ENCODE results near the gene NFATC2.

Gene NFATC2

DNA sequence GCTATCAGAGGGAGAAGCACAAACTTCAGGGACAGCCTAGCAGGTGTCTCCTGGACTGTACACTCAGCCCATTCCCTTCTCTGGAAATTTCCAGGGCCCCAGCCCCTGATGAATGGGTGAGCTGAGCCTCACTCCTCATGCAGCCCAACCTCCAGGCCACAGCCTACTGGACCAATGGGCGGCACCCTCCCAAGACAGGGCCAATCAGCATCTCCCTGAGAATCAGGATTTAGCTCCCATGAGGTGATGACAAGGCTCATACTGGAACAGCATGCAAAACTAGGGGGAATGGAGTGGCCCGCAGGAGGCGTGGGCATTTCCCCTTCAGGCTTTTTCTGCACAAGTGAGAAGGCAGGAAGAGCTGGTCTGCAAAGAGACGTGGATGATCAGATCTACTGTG, 29.0 kb downstream of the NFATC2 start:
- no peak for DNase-seq

DNA sequence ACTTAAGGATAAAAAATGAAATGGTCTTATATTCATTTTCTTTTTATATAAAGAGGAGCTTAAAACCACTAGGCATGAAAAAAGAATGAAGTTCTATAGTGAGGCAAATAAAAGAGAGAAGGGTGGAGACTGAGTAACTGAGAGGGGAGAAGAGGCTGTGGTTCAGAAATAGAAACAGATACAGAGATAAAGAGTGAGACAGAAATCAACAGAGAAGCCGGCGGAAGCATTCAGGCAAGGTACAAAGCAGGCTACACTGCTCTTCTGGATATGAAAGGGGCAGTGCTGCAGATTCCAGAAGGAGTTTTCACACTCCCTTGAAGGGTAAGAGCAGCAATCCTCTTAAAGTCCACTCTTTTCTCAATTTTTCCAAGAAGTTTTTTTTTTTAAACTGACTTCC, 29.9 kb downstream of the NFATC2 start:
- DNase-seq, result no peak

DNA sequence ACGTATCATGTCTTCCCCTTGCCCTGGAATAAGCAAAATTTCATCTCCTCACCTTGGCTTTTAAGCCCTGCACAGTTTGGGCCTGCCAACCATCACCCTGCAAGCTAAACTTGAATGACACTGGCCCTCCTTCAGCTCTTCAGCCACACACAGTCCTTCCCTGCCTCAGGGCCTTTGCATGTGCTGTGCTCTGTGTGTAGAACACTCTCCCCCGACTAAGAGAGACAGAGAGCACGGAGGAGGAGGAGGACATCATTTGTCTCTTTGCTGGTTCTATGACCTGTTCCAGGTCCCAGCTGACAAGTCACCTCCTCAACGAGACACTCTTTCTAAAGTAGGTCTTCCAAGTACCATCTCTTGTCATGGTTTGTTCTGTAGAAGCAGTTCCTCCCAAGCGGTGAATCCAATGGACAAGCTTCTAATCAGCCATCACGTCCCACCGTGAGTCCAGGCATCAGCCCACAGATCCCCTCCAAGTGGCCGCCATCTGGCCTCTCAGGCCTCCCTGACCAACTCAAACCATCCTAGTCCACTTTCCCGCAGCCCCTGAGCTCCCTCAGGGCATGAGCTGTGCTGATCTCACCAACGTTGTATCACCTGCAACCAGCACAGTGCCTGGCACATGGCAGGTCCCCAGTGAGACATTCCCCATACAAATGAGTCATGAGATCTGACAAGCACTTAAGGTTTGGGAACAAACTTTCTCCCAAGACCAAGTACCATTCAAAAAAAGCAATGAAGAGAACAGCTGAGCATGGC, 30.5 kb downstream of the NFATC2 start:
- no peak for DNase-seq

DNA sequence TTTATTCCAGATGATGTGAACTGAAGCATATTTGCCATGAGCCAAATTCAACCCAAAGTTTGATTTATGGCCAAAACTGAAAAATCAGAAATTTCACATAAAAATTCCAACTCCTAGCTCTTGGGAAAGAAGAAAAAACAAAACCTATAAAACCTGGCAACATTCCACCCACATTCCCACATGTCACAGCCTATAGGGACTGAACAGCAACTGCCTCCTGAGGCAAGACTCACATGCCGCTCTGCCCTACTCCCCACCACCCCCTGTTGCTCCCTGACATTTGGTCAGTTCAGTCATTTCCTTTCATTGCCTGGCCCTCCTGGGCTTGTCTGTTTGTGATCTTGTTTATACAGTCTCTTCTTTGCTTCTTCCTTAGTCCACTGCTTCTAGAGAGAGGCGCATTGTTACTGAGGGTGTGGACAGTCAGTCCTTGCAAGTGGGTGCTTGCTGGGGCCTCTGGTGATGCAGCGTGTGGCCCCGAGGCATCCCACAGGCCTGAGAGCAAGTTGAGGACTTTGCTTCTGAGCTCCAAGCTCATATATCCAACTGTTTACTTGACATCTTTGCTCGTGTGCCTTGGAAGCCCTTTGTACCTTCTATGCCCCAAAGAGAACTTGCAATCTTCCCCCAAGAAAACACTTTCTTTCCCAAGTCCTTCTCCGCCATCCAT, 31.4 kb downstream of the NFATC2 start:
- DNase-seq, result no peak

DNA sequence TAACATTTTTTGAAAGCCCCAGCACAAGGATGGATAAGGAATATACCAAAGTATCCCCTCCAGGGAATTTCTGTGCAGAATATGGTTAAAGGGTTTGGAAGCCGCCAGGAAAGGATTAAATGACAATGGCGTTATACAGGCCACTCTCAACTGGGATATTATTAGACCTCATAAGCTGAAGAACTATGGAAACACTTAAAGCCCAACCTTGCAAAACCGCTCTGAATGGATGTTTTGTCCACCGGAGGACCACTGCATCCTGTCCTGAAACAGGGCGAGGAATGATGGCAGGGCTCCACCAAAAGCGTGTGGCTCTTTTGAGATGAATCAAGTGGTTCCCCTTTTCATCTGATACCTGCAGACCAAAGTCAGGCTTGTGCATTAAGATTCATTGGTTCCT, 32.4 kb downstream of the NFATC2 start:
- DNase-seq, result no peak

DNA sequence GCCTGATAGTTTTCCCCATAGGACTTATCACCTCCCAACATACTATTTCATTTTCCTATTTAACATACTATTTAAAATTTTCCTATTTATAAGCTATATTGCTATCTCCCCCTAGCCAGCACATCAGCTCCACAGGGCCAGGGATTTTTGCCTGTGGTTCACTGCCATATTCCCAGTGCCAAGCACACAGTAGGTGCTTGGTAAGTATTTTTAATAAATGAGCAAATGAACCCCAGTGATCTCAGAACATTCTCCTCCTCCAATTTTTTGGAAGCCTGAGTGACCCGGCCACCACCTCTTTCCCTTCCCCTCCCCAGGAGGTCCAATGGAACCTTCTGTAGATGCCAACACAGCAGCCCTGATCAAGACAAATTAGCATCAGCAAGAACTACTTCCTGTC, 33.3 kb downstream of the NFATC2 start:
- DNase-seq, result no peak

DNA sequence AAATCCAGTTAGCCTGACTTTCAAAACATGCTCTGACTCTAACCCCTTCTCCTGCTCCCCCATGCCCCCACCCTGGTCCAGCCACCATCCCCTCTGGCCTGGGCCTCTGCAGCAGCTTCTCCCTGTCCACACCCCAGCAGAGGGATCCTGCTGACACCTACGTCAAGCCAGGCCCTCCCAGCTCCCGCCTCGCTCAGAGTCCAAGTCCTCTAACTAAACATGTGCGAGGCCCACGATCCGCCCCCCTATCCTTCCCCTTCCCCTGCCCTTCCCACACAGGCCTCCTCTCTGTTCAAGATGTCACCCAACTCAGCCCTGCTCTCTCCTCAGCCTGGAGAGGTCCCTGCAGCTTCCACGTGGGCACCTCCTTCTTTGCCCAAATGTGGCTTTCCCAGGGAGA, 33.7 kb downstream of the NFATC2 start:
- no peak for DNase-seq

DNA sequence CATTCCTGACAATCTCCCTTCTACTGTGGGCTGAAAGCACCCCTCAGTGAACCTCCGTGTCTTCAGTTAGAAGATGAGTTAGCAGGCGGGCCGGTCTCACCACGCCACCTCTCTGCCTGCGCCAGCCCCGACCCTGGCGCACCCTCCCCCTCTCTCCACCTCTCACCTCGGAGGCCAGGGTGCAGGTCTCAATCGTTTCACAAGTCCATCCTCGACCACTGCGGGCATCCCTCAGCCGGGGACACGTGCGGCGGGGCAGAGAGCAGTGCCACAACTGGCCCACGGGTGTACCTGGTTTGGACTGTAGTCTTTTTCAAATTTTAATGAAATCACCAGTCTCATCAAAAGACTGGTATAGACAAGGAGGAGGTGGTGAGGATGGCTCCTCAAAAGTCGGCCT, 34.4 kb downstream of the NFATC2 start:
- no peak for DNase-seq

DNA sequence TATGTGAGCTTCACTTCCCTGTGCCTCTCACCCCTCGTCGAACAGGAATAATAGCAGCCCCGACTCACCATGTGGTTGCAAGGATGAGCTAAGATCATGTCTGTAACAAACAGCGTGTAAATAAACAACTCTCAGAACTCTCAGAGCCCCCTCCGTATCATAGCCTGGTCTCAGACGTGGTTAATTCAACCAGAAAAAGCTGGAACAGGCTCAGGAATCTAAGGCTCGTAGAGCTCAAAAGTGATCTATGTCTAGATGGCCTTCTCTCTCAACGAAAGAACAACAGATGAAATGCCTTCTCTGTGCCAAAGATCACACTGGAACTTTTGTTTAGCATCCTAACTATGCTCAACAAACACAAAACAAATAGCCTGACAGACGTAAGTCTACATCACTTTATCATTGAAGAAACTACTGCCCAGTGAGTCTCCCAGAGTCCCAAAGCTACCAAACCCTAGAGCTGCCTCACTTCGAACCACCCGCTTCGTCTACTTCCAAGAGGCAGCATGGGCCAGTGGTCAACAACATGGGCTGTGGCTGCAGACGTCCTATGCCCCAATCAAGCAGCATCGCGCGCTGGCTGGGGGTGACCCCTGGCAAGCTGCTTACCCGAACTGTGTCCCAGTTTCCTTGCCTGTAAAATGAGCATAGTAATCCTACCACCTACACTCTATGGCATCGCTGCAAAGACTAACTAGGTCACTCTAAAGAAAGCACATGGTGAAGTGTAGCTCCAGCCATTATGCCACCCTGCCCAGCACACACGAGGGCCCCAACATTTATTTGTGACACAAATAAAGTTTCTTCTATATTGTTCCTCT, 35.1 kb downstream of the NFATC2 start:
- DNase-seq, result no peak

DNA sequence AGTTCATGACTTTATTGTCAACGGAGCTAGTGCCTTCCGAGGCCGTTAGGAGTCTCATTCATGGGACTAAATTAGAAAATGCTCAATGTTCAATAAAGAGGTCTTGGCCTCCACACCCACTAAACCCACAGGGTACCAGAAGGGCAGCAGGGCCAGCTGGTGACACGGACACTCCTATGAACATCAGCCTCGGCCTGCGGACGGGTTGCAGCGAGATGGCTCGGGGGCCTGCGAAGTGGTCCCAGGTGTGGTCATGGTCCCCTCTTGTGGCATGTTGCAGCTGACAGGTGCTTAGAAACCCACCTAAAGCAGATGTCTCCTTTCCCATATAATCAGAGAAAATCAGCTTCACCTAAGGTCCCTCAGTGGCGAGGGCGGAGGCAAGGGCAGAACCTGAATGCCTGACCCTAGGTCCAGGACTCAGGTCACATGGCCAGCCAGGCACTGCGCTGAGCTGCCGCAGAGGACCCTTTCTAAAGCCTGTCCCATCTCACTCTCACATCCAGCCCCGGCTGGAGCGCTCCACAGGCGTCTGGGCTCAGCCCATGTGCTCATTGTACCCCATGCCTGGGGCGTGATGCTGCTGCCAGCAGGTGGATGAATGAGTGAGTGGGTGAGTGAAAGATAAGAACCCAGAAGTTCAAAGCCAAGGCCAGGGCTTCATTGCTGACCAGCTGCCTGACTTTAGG, 35.8 kb downstream of the NFATC2 start:
- DNase-seq, result no peak

DNA sequence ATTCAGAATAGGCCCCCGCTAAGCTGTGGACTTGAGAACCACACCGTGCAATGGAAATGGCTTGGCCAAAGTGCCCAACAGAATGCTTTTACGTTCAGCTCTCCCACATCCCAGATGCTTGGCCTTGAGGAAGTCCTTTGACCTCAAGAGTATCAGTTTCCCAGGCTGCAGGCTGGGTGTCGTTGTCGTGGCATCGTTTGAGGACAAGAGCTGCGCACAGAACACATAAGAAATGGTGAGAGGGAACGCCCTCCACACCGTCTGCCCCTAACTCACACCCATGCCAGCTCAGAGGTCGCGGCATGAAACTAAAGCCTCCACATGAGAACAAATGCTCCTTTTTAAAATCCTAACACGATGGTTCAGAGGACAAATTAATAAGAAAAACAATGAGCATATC, 37.0 kb downstream of the NFATC2 start:
- no peak for DNase-seq

DNA sequence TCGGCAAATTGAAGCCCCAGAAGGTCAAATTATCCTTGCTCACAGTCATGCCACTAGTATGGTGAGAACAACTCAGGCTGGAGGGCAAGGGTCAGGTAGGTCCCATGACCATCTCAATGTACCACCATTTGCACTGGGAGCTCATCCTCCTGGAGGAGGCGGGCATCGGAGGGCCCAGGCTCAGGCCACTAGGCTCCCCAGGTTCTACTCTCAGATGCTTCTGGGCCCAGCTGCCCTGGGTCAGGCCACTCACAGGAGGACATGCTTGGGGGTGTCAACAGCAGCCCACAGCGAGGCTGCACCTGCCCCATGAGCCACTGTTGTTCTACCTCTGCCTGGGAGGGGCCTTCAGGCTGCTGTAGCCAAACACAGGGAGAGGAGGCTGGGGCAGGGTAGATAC, 39.1 kb downstream of the NFATC2 start:
- DNase-seq, result no peak

DNA sequence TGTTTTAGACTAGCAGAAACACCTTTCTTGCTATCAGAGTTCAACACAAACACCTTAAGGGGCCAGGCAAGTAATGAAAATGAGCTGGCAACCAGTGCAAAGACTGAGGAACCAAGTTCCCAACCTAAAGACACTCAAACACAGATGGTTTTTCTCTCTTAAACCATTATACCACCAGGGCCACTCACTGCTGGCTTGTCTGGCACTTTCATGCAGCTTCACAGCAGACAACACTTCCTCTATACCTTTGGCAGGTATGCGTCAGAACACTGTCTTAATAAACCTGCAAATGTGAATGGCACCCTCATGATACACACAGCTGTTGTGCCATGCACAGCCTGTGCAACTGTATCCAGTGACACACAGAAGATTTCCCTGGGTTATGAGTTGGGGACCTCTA, 41.6 kb downstream of the NFATC2 start:
- no peak for DNase-seq

DNA sequence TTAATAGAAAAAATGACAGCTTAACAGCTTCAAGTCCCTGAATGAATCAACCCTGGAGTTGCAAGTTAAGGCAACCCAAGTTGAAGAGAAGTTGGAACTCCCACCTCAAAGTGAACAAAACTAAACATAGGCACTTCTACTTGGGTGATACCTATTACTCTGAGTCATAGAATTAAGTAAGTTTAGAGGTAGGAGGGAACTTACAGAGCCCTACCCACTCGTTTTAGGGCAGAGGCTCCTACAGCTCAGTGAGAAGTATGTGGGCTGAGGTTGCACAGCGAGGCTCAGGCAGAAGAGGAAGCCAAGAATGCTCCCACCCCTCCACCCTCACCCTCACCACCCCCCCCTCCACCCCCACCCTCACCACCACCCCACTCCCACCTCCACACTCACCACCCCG, 42.2 kb downstream of the NFATC2 start:
- peak in 1 of 4 experiments; percentile 18 for DNase-seq

DNA sequence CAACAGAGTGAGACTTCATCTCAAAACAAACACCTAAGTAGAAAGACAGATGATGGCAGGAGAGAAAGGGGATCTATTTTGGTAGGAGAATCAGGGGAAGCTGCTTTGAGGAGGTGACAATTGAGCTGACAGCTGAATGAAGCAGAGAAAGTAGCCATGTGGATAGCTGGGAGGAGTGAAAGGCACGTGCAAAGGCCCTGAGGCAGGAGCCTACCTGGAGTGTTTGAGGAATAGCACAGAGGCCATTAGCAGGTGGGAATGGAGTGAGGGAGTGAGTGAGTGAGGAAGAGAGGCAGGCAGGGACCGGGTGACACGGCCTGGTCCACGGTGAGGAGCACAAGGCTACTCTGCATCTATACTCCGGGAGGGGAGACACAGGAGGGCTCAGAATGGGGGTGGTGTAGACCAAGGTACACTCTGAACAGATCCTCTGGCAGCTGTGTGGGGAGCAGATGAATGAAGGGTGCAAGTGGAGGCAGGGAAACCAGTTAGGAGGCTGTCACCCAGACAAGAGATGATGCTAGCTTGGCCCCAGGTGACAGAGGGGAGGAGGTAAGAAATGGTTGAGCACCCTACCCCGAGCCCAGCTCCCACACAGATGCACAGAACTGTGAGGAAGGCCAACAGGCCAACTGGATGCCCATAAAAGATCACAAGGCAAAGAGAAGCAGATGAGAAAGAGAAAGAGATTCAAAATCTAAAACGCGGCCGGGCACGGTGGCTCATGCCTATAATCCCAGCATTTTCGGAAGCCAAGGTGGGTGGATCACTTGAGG, 43.6 kb downstream of the NFATC2 start:
- no peak for DNase-seq

DNA sequence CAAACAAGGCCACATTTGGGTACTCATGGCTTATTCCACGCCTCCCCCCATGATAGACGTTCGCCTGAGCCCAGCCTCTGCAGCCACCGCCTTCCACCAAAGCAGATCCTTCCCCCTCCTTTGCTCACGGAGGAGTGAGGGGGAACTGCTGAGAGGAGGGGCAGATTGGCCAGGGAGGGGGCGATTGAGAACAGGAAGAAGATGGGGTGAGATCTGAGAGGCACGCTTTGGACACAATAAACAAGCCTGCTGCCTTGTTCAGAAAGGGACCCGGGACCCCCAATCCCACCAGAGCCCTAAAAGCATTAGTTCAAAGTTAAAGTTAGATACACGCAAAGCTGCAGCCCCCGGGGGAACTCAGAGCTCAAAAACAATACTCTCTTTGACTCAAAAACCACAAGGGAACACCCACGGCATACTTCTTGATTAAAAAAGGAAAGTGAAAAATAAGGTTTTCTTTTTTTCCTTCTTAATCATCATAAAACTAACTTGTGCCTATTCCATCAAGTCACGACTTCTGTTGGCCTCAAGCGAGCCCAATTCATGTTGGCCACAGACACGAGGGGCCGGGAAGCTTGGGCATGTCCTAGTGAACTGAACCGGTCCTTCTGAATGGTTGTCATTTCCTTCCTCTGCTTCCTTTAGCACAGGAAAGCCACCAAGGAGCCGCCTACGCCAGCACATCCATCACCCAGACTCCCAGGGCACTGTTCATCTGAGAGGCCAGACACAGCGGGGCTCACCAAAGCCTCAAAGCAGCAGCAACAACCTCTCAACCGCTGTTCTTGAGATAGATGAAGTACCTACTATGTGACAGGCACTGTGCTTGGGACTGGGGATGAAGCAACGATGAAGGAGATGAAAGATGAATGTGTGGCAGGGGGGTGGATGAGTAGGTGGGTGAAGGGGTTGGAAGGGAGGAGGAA, 44.7 kb downstream of the NFATC2 start:
- DNase-seq, result peak in 1 of 4 experiments; percentile 17

DNA sequence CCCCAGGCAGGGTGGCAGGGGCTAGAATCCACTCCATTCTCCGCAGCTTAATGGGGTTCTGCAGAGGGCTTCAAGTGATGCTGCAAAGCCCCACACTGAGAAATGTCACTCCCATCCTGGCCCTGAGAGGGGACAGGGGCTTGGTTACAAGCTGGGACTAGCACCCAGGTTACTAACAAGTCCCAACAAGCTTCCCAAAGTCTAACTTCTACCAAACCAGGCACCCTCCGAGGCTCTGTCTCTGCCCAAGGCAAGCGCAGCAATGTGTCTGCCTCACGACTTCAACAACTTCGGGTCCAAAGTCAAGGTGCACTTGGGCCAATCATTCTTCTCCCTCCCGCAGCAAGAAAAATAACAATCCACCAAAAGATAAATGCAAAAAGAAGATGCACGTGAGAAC, 45.6 kb downstream of the NFATC2 start:
- DNase-seq, result no peak

DNA sequence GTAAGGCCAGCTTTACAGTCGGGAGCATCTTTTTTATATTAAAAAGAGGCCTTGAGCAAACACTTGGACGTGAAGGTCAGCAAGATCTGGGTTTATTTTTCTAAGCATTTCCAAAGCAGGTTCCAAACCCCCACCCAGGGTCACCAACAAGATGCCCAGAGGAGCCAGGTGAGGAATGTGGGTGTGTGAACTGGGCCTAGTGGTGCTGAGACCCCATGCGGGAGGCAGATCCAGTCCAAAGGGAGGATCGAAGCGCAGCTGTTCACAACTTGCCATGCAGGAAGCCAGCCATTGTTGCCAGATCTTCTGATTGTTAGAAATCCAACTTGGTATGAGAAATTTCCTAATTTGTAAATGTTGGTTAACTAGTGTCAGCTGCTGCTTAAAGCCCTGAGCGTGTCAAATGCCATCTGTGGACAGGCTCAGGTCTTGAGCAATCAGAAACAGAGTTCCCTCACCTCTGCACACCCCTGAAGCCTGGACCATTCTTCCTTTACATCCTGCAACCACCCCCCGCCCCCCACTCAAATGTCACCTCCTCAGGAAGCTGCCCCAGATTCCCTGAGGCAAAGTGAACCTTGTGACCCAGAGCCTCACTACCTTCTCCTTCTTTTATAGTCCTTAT, 46.5 kb downstream of the NFATC2 start:
- DNase-seq, result no peak

DNA sequence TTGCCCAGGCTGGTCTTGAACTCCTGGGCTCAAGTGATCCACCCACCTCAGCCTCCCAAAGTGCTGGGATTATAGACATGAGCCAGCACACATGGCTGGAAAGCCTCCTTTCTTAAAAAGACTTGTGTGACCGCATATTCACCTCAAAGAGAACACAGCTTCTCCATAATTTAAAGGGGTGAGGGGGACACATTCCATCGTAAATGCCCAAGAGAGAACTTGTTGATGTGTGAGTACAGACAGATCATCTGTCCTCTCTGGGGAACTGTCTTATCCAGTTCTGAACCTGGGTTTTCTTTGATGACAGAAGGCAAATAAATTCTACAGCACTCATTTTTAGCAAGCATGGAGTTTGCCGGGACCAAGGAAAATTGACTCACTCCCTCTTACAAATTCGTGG, 47.2 kb downstream of the NFATC2 start:
- DNase-seq, result no peak

DNA sequence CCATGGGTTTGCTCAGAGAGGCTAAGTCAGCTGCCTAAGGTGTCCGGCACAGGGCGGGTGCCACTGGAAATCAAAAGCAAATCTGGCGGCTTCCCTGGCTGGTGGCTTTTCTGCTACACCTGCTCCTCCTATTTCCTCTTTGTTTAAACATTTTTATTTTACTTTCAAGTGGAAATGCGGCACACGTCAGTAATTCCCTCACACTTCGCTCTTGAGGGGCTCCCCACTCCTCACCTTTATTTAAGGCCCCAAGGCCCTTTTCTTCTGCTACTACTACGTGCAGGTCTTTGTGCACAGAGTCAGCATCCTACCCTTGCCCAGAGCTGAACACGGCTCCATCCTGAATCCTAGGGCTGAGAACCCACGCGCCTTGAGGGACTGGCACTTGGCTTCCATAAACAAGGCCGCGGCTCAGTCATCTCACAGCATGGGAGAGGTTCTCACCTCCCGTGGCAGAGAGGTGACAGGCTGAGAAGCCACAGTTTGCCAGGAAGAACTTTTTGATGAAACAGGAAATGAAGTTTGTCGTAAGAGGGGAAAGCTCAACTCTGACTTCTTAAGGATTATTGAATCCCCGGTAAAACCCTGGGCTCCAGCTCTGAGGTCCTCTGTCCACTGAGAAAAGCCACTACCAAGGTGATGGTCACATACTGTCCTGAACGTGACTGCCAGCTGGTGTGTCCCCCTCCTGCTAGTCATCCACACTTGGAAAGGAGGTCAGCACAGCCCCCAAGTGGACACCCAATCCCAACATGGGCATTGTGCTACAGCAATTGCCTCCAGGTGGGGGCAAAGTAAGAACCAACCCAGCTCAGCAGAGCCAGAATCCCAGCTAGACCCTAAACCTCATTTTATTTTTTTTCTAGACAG, 48.0 kb downstream of the NFATC2 start:
- DNase-seq, result no peak

Data from activated CD4-positive, CD25-positive, alpha-beta regulatory T cell (primary cell).